K562 (cell line): ENCODE measurements around the gene IL33. TPM values are rescaled to one million over a fixed set of nuclear protein-coding genes. Genes with fewer than 3 reads are reported as not detected.

ENCODE experiments used
- ATAC-seq: fragments of 200-7000 bp; cut with Tn5 transposase; 3 replicates; pipeline ENCODE4 v1.9.1; 2020; ENCODE audit warnings: moderate library complexity
- BruUV-seq: library from RNA; stranded (reverse); fragments of 400-500 nt; replicated peaks from 2 replicates; lab custom pipeline; 2021; lab: Mats Ljungman, UMichigan
- CTCF ChIA-PET: fragments of 300-600 bp; formaldehyde crosslinking; extraction: SDS; loops from one replicate; lab custom pipeline; 2021; ENCODE audit warnings: low intra/inter-chr PET ratio; lab: Yijun Ruan, JAX
- POLR2A ChIA-PET: fragments of 300-600, 350-650 bp; sonication (Branson Sonifier 250); formaldehyde crosslinking; extraction: SDS; loops from one replicate; lab custom pipeline; 2021; ENCODE audit warnings: antibody characterized with exemption, inconsistent platforms; lab: Yijun Ruan, JAX
- DNase-seq, 4 experiments: peaks; one replicate each; pipeline versions ENCODE4 v3.0.0 to v3.0.0-alpha.2; 2011 to 2018; ENCODE audit warnings: low spot score in 3 of 4, mixed read lengths in 3 of 4; ENCODE audit errors: extremely low read depth in 1 of 4
- FAIRE-seq: peaks from 2 replicates; lab custom pipeline; 2011; peaks lifted over from hg19 to GRCh38; lab: Jason Lieb, UNC
- H2AFZ ChIP-seq: 2 replicates; pipeline ENCODE4 v1.6.0; 2011; ENCODE audit warnings: low read depth, low read length, control low read depth, inconsistent platforms
- H3K27ac ChIP-seq: fragments of 200-600 bp; 3 replicates; pipeline ENCODE4 v1.8.0; 2011; ENCODE audit warnings: low read depth, mild to moderate bottlenecking, control low read depth, inconsistent platforms, low read length, moderate library complexity, mixed read lengths; ENCODE audit errors: extremely low read depth
- H3K27me3 ChIP-seq, 2 experiments: fragments of 300-600 bp in 1 of 2; 2 replicates in 1 of 2; 3 replicates in 1 of 2; pipeline versions ENCODE4 v1.6.0 to v1.8.0; 2011; ENCODE audit warnings: inconsistent platforms in 2 of 2, low read length in 2 of 2, mild to moderate bottlenecking in 1 of 2, mixed read lengths in 1 of 2, moderate library complexity in 1 of 2; ENCODE audit not compliant: control insufficient read depth in 2 of 2, insufficient read depth in 2 of 2
- H3K36me3 ChIP-seq: fragments of 300-600 bp; 3 replicates; pipeline ENCODE4 v1.8.0; 2011; ENCODE audit warnings: mild to moderate bottlenecking, low read length, inconsistent platforms; ENCODE audit not compliant: control insufficient read depth, insufficient read depth
- H3K4me1 ChIP-seq, 2 experiments: fragments of 200-600 bp in 1 of 2; replicated peaks in 1 of 2; 2 replicates in 1 of 2; 3 replicates in 1 of 2; pipeline versions ENCODE4 v1.5.1 to v1.8.0; 2011; ENCODE audit warnings: inconsistent platforms in 2 of 2, low read length in 2 of 2, mild to moderate bottlenecking in 1 of 2, mixed read lengths in 1 of 2, moderate library complexity in 1 of 2; ENCODE audit not compliant: control insufficient read depth in 2 of 2, insufficient read depth in 2 of 2
- H3K4me2 ChIP-seq: 2 replicates; pipeline ENCODE4 v1.6.1; 2011; ENCODE audit warnings: low read length, control low read depth, inconsistent platforms, mixed read lengths; ENCODE audit not compliant: insufficient read depth
- H3K4me3 ChIP-seq: fragments of 200-600 bp; sonication (generic), shearing (Covaris generic); 2 replicates; pipeline ENCODE4 v1.5.1; 2016; ENCODE audit warnings: control low read depth, inconsistent platforms
- H3K79me2 ChIP-seq: fragments of 200-600 bp; 3 replicates; pipeline ENCODE4 v1.8.0; 2011; ENCODE audit warnings: low read length, inconsistent platforms; ENCODE audit not compliant: control insufficient read depth, insufficient read depth
- H3K9ac ChIP-seq, 2 experiments: 2 replicates each; pipeline versions ENCODE4 v1.6.0 to v1.6.1; 2011; ENCODE audit warnings: low read depth in 2 of 2, low read length in 2 of 2, control low read depth in 1 of 2, inconsistent platforms in 1 of 2, mild to moderate bottlenecking in 1 of 2, mixed read lengths in 1 of 2; ENCODE audit not compliant: insufficient read depth in 1 of 2
- H3K9me1 ChIP-seq: one replicate; pipeline ENCODE4 v1.6.0; 2011; ENCODE audit warnings: inconsistent platforms, mild to moderate bottlenecking, low read length, moderate library complexity; ENCODE audit not compliant: control insufficient read depth, insufficient read depth
- H3K9me3 ChIP-seq: replicated peaks from 2 replicates; pipeline ENCODE4 v1.5.1; 2011; ENCODE audit warnings: low read depth, low read length, inconsistent platforms; ENCODE audit not compliant: control insufficient read depth, insufficient read depth
- H4K20me1 ChIP-seq: replicated peaks from 2 replicates; pipeline ENCODE4 v1.6.1; 2011; ENCODE audit warnings: low read length, inconsistent platforms, mixed read lengths; ENCODE audit not compliant: control insufficient read depth, insufficient read depth
- ATF3 ChIP-seq, 2 experiments: fragments of 450-650 bp in 1 of 2; sonication (generic) in 1 of 2; formaldehyde crosslinking in 1 of 2; IDR thresholded peaks in 1 of 2; conservative IDR thresholded peaks in 1 of 2; 2 replicates each; pipeline versions ENCODE4 v1.6.1 to v1.8.1; 2016 to 2023; ENCODE audit warnings: mild to moderate bottlenecking in 2 of 2, moderate library complexity in 2 of 2, inconsistent platforms in 1 of 2, missing genetic modification reagents in 1 of 2
- ATF7 ChIP-seq: fragments of 450-650 bp; IDR thresholded peaks from 2 replicates; pipeline ENCODE4 v1.7.1; 2014; ENCODE audit warnings: mild to moderate bottlenecking, moderate library complexity
- RBM25 ChIP-seq: fragments of 200-400 bp; formaldehyde crosslinking; IDR thresholded peaks from 2 replicates; pipeline ENCODE4 v1.6.1; 2018; ENCODE audit warnings: low read length, low read depth, moderate library complexity; ENCODE audit not compliant: severe bottlenecking
- ZNF3 ChIP-seq: fragments of 250-450 bp; sonication (Bioruptor Pico); IDR thresholded peaks from 2 replicates; pipeline ENCODE4 v1.5.0; 2021; ENCODE audit warnings: mild to moderate bottlenecking, moderate library complexity
- WGBS: fragments of 100-300 bp; shearing (Covaris generic); methylation state at CpG from one replicate; pipeline ENCODE4 v1.1.6; 2016; ENCODE audit warnings: low coverage, mixed read lengths; ENCODE audit not compliant: insufficient coverage; ENCODE audit errors: missing lambda C conversion rate; 5-methylcytosine and 5-hydroxymethylcytosine counted together
- in situ Hi-C: fragments of 300-500 bp; cut with MboI; formaldehyde crosslinking; loops from 4 replicates; pipeline ENCODE4 v1.15.0; 2018; ENCODE audit warnings: inconsistent platforms, mixed read lengths
- intact Hi-C: fragments of 100-400 bp; cut with micrococcal nuclease; formaldehyde crosslinking; loops from 2 replicates; pipeline ENCODE4 v1.14.2; 2022
- polyA plus RNA-seq, 8 experiments: library from polyadenylated mRNA; depleted of rRNA in 4 of 8; stranded (reverse) in 5 of 8; unstranded in 3 of 8; fragments of >200 nt; fragmentation: Nextera tagmentation in 2 of 8; fragmentation: Illumina TruSeq in 1 of 8; extraction: Ambion mirVana in 2 of 8; extraction: Trizol in 1 of 8; gene quantifications; 2 replicates each; pipeline versions ENCODE4 v1.2.1 to v1.2.3, GENCODE V29; 2011 to 2014; ENCODE audit warnings: inconsistent platforms in 1 of 8, missing spikeins in 1 of 8
- total RNA-seq, 7 experiments: library from RNA; depleted of rRNA in 6 of 7; stranded (reverse); fragments of >200 nt in 6 of 7; fragmentation: Illumina TruSeq in 2 of 7; extraction: Trizol in 2 of 7; gene quantifications; 2 replicates each; pipeline versions ENCODE4 v1.2.1 to v1.2.3, GENCODE V29; 2011 to 2021; ENCODE audit warnings: low replicate concordance in 1 of 7

IL33 gene
- total and polyA plus RNA-seq, 9 of the 15 experiments (the other 6 are each of a cell fraction or from before 2014, with no cell fraction given): not detected

DNA sequence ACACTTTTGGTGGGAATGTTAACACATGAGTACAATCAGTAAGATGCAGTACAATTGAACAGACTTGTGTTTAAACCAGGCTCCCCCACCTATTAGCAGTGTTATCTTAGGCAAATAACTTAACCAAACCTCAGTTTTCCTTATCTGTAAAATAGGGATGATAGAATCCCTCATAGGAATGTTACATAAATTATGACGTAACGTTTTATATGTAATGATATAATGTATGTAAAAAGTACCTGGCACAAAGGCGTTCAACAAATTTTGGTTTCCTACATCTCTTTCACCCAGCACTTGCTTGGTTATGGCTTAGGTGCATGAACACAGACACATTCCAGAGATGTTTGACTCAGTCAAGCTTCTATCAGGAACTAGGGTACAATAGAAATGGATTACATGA lies 26.7 kb upstream of the IL33 start:
- FAIRE-seq (no peak), ATAC-seq (no peak), DNase-seq (no peak)
- 0% methylated on average over 3 of the region's 3 CpGs for WGBS
- no TSS peak for BruUV-seq
- H4K20me1 ChIP-seq: no peaks in the 10 kb centered on the region
- POLR2A ChIA-PET: interaction anchor here (1.3 kb wide), 1 partner anchor 9 kb away, joined by 5 read pairs; no protein-coding TSS in a partner anchor
- intact Hi-C loops (no loop called here), in situ Hi-C loops (no loop called here)
- H3K36me3 ChIP-seq: no peaks in the 10 kb centered on the region
- no peaks in the 10 kb centered on the region for H3K9me3 ChIP-seq
- H3K79me2 ChIP-seq: no peaks in the 10 kb centered on the region
- CTCF ChIA-PET: no interaction called here
- H2AFZ ChIP-seq: no peak overlapping the region
- no peak overlapping the region for H3K4me2 ChIP-seq
- H3K4me1 ChIP-seq: no peaks in the 10 kb centered on the region
- H3K9ac ChIP-seq: no peak overlapping the region
- H3K4me3 ChIP-seq: no peak overlapping the region
- H3K27me3 ChIP-seq: no peaks in the 10 kb centered on the region
- no peaks in the 10 kb centered on the region for H3K9me1 ChIP-seq
- no peak overlapping the region for H3K27ac ChIP-seq
- TF ChIP-seq ZNF3 (CRISPR knock-in tag) (no peak), ATF7 (0 out of 2 replicates have a peak, but pooled peaks have one; percentile 14), ATF3 (IDR thresholded peaks at IDR 0.05) (0 out of 2 replicates have a peak, but pooled peaks have one; percentile 11), ATF3 (CRISPR knock-in tag; conservative IDR thresholded peaks at IDR 0.05) (no peak), RBM25 (peak; percentile 10)
